Gastroesophageal sphincter (tissue), 3 donors: ENCODE data around the gene L3MBTL4.

Experiments
- CTCF ChIP-seq, 4 experiments: fragments of 200-600 bp in 2 of 4; fragments of 450-650 bp in 2 of 4; sonication (generic) in 1 of 4; IDR thresholded peaks; one replicate each; pipeline ENCODE4 v1.5.1; 2017 to 2019; ENCODE audit warnings: antibody characterized with exemption in 4 of 4, mild to moderate bottlenecking in 2 of 4, moderate library complexity in 2 of 4
- POLR2AphosphoS5 ChIP-seq: sonication (generic); formaldehyde crosslinking; IDR thresholded peaks from one replicate; pipeline ENCODE4 v1.6.1; 2017; ENCODE audit warnings: antibody characterized with exemption

- TF ChIP-seq CTCF (IDR thresholded peaks at IDR 0.05) (no peak), POLR2AphosphoS5 (no peak)
These were observed 46.7 kb downstream of the L3MBTL4 start for GRCh38 chr18:6368017-6368416.
